ENCODE results near the gene NCSTN. TPM values are rescaled to one million over a fixed set of nuclear protein-coding genes. Genes with fewer than 3 reads are reported as not detected.

NCSTN gene
- total RNA-seq, 1 experiment from 2014 or later = 67.8 TPM

DNA sequence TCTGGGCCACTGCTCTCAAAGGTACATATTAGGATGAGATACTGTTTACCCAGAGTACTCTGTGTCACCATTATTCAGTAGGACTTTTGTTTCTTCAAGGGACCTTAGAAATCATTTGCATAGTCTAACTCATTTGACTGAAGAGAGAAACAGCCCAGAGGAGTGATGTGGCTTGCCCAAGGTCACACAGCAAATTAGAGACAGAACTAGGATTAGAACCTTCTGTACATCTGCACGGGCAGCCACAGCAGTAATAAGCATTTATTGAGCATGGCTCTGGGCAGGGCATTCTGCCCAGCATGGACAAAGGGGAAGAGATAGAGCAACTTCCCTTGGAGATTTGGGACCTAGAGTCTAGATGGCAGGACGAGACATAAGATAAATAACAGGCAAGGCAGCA lies 18.0 kb downstream of the NCSTN start:
- H3K79me1 ChIP-seq (ENCODE audit: insufficient read depth, low read depth, low read length, poor library complexity, severe bottlenecking) = no peaks in the 10 kb centered on the region
- no peaks in the 10 kb centered on the region; the same call in 1 of the 2 replicates for H3K4me1 ChIP-seq (ENCODE audit: insufficient read depth, low read length)

More for the DNA sequence above, 18.0 kb downstream of the NCSTN start:
- Mint-ChIP-seq H3K36me3 (ENCODE audit: insufficient read depth in 1 of 3, low read depth in 3 of 3) (peaks cover 13 to 46% (median 40%) of the 10 kb centered on the region in 3 experiments; a peak in 6 of 7 replicates), H3K27me3 (ENCODE audit: low read depth) (no peaks in the 10 kb centered on the region), H3K4me3 (no peak overlapping the region), H3K4me1 (peaks cover 32 to 43% of the 10 kb centered on the region in 2 experiments), H3K9me3 (no peaks in the 10 kb centered on the region), H3K27ac (peak overlapping the region; percentile 14 to 95 (median 78); a peak in 4 of 7 replicates)
- no peak overlapping the region for H3K27ac ChIP-seq (ENCODE audit: insufficient read length, low read depth, low read length)
- H3K4me2 ChIP-seq (ENCODE audit: insufficient read depth, insufficient read length, low read length) = no peak overlapping the region
- no peak overlapping the region for H2BK12ac ChIP-seq (ENCODE audit: insufficient read length, low read depth, low read length)
- no peak overlapping the region for H3K56ac ChIP-seq (ENCODE audit: insufficient read length, low read depth, low read length)
- H2BK120ac ChIP-seq (ENCODE audit: low read depth, low read length, poor library complexity, severe bottlenecking) = no peak overlapping the region
- no peak overlapping the region for H2AFZ ChIP-seq (ENCODE audit: low read length)
- no peak overlapping the region for H3K23ac ChIP-seq (ENCODE audit: insufficient read length, low read depth, low read length)
- no peak overlapping the region for H2BK5ac ChIP-seq (ENCODE audit: insufficient read length, low read length)
- H2BK20ac ChIP-seq (ENCODE audit: low read depth, low read length, poor library complexity, severe bottlenecking) = no peak overlapping the region
- H3K23me2 ChIP-seq (ENCODE audit: insufficient read length, low read depth, low read length, poor library complexity, severe bottlenecking) = no peaks in the 10 kb centered on the region
- no peak overlapping the region for H2AK5ac ChIP-seq (ENCODE audit: insufficient read length, low read length)
- no peaks in the 10 kb centered on the region for H3K9me3 ChIP-seq (ENCODE audit: control insufficient read depth, low read depth, low read length)
- H3K79me2 ChIP-seq (ENCODE audit: insufficient read depth, low read length) = no peaks in the 10 kb centered on the region
- no peak overlapping the region for H3K18ac ChIP-seq (ENCODE audit: insufficient read length, low read depth, low read length)
- H4K8ac ChIP-seq (replicated peaks; ENCODE audit: insufficient read length, low read depth, low read length) = no peak overlapping the region
- no peak overlapping the region for H4K5ac ChIP-seq (ENCODE audit: insufficient read length, low read depth, low read length)
- no peaks in the 10 kb centered on the region for H4K20me1 ChIP-seq (ENCODE audit: control insufficient read depth, insufficient read depth, insufficient read length)
- H3K9ac ChIP-seq (ENCODE audit: extremely low read depth, insufficient read length, low read length) = no peak overlapping the region
- DNase-seq = no peak
- TF ChIP-seq, protein P1, sequence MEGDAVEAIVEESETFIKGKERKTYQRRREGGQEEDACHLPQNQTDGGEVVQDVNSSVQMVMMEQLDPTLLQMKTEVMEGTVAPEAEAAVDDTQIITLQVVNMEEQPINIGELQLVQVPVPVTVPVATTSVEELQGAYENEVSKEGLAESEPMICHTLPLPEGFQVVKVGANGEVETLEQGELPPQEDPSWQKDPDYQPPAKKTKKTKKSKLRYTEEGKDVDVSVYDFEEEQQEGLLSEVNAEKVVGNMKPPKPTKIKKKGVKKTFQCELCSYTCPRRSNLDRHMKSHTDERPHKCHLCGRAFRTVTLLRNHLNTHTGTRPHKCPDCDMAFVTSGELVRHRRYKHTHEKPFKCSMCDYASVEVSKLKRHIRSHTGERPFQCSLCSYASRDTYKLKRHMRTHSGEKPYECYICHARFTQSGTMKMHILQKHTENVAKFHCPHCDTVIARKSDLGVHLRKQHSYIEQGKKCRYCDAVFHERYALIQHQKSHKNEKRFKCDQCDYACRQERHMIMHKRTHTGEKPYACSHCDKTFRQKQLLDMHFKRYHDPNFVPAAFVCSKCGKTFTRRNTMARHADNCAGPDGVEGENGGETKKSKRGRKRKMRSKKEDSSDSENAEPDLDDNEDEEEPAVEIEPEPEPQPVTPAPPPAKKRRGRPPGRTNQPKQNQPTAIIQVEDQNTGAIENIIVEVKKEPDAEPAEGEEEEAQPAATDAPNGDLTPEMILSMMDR (conservative IDR thresholded peaks at IDR 0.05) = no peak
- H3T11ph ChIP-seq (ENCODE audit: low read length) = no peak overlapping the region
- no peak overlapping the region for H3K14ac ChIP-seq (ENCODE audit: insufficient read depth, low read length)
- no peak overlapping the region for H3K4ac ChIP-seq (ENCODE audit: low read depth, low read length)
- H3K27me3 ChIP-seq (ENCODE audit: insufficient read depth, low read length) = no peaks in the 10 kb centered on the region
- no CpG with 5 or more reads among the region's 2 CpGs for WGBS (ENCODE audit: extremely low coverage, insufficient read length, low lambda C conversion rate)
- no peak overlapping the region for H4K91ac ChIP-seq (ENCODE audit: insufficient read length, low read depth, low read length)
- H2BK15ac ChIP-seq (ENCODE audit: low read depth, low read length) = no peak overlapping the region

Measured in H9 (cell line).